SK-N-SH (cell line): ENCODE measurements around the gene LHPP. TPM values are rescaled to one million over a fixed set of nuclear protein-coding genes. Genes with fewer than 3 reads are reported as not detected.

Experiments used
- CTCF ChIA-PET: fragments of 300-600, 350-600 bp; formaldehyde crosslinking; extraction: SDS; loops from one replicate; lab custom pipeline; 2021; lab: Yijun Ruan, JAX
- POLR2A ChIA-PET: fragments of 350-600 bp; sonication (Branson Sonifier 250); formaldehyde crosslinking; extraction: SDS; loops from one replicate; lab custom pipeline; 2020; ENCODE audit warnings: antibody characterized with exemption, inconsistent platforms; lab: Yijun Ruan, JAX
- DNase-seq: peaks from one replicate; pipeline ENCODE4 v3.0.0; 2012
- H2AFZ ChIP-seq: fragments of 200-600 bp; sonication (generic); 2 replicates; pipeline ENCODE4 v1.8.1; 2016; ENCODE audit warnings: antibody characterized with exemption, mild to moderate bottlenecking, low read depth
- H3F3A ChIP-seq: fragments of 200-600 bp; sonication (generic); replicated peaks from 2 replicates; pipeline ENCODE3; 2016; ENCODE audit warnings: antibody characterized with exemption, mild to moderate bottlenecking; ENCODE audit not compliant: insufficient read depth
- H3K27ac ChIP-seq, 2 experiments: fragments of 200-500 bp in 1 of 2; fragments of 200-600 bp in 1 of 2; sonication (Bioruptor generic) in 1 of 2; sonication (generic), shearing (Covaris generic) in 1 of 2; 2 replicates each; pipeline versions ENCODE4 v1.5.1 to v1.6.1; 2014 to 2016; ENCODE audit warnings: low read depth in 2 of 2, inconsistent platforms in 1 of 2, low read length in 1 of 2, mild to moderate bottlenecking in 1 of 2, mixed read lengths in 1 of 2
- H3K27me3 ChIP-seq: fragments of 200-600 bp; sonication (generic), shearing (Covaris generic); 2 replicates; pipeline ENCODE4 v1.6.1; 2016; ENCODE audit warnings: mixed run types; ENCODE audit not compliant: insufficient read depth
- H3K36me3 ChIP-seq, 2 experiments: fragments of 200-500 bp in 1 of 2; fragments of 200-600 bp in 1 of 2; sonication (Bioruptor generic) in 1 of 2; sonication (generic) in 1 of 2; replicated peaks in 1 of 2; 2 replicates each; pipeline versions ENCODE3 to v1.5.1; 2014 to 2016; ENCODE audit warnings: low read length in 1 of 2, mild to moderate bottlenecking in 1 of 2; ENCODE audit not compliant: insufficient read depth in 2 of 2, control insufficient read depth in 1 of 2
- H3K4me1 ChIP-seq, 2 experiments: fragments of 200-500 bp in 1 of 2; fragments of 200-600 bp in 1 of 2; sonication (Bioruptor generic) in 1 of 2; sonication (generic), shearing (Covaris generic) in 1 of 2; 2 replicates each; pipeline versions ENCODE4 v1.5.1 to v1.6.1; 2014 to 2016; ENCODE audit warnings: low read depth in 1 of 2, low read length in 1 of 2, mixed run types in 1 of 2; ENCODE audit not compliant: insufficient read depth in 2 of 2, control insufficient read depth in 1 of 2
- H3K4me2 ChIP-seq: fragments of 200-600 bp; sonication (generic), shearing (Covaris generic); 2 replicates; pipeline ENCODE4 v1.6.1; 2017; ENCODE audit warnings: mixed run types
- H3K4me3 ChIP-seq, 2 experiments: fragments of 200-500 bp in 1 of 2; fragments of 200-600 bp in 1 of 2; sonication (Bioruptor generic) in 1 of 2; sonication (generic), shearing (Covaris generic) in 1 of 2; 2 replicates each; pipeline versions ENCODE4 v1.5.1 to v1.8.1; 2014 to 2016; ENCODE audit warnings: low read depth in 2 of 2, inconsistent platforms in 1 of 2, low read length in 1 of 2, mild to moderate bottlenecking in 1 of 2, mixed read lengths in 1 of 2, moderate library complexity in 1 of 2
- H3K79me2 ChIP-seq: fragments of 200-600 bp; sonication (generic); 2 replicates; pipeline ENCODE4 v1.8.1; 2017; ENCODE audit warnings: mild to moderate bottlenecking; ENCODE audit not compliant: insufficient read depth
- H3K9ac ChIP-seq: fragments of 200-600 bp; sonication (generic); 2 replicates; pipeline ENCODE4 v1.6.1; 2017; ENCODE audit warnings: mixed run types
- H3K9me2 ChIP-seq: fragments of 200-600 bp; sonication (generic); 2 replicates; pipeline ENCODE4 v1.6.1; 2017; ENCODE audit warnings: mixed run types
- H3K9me3 ChIP-seq: fragments of 200-600 bp; sonication (generic); 2 replicates; pipeline ENCODE4 v1.6.1; 2017; ENCODE audit warnings: mixed run types, mild to moderate bottlenecking, moderate library complexity
- H4K20me1 ChIP-seq: fragments of 200-600 bp; sonication (generic); 2 replicates; pipeline ENCODE4 v1.6.1; 2017; ENCODE audit warnings: mild to moderate bottlenecking, mixed run types; ENCODE audit not compliant: insufficient read depth
- CTCF ChIP-seq: fragments of 200-600 bp; sonication (generic); IDR thresholded peaks from 2 replicates; pipeline ENCODE4 v1.6.1; 2017; ENCODE audit warnings: antibody characterized with exemption, mild to moderate bottlenecking, moderate library complexity
- EP300 ChIP-seq, 2 experiments: IDR thresholded peaks; 2 replicates each; pipeline versions ENCODE4 v1.4.0 to v1.6.1; 2012; ENCODE audit warnings: borderline replicate concordance in 1 of 2, low read depth in 1 of 2, low read length in 1 of 2
- FOXJ3 ChIP-seq: sonication (generic); formaldehyde crosslinking; IDR thresholded peaks from 2 replicates; pipeline ENCODE4 v1.5.1; 2020; ENCODE audit warnings: mild to moderate bottlenecking, missing genetic modification reagents
- GABPA ChIP-seq: IDR thresholded peaks from 2 replicates; pipeline ENCODE4 v1.4.0; 2012; ENCODE audit warnings: low read depth, mild to moderate bottlenecking
- MEF2A ChIP-seq: IDR thresholded peaks from 2 replicates; pipeline ENCODE4 v1.4.0; 2012; ENCODE audit warnings: low read depth, borderline replicate concordance
- REST ChIP-seq: IDR thresholded peaks from 2 replicates; pipeline ENCODE4 v1.6.1; 2012; ENCODE audit warnings: mild to moderate bottlenecking, low read depth, low read length, moderate library complexity
- TAF1 ChIP-seq: IDR thresholded peaks from 2 replicates; pipeline ENCODE4 v1.6.1; 2012; ENCODE audit warnings: low read depth, mild to moderate bottlenecking, low read length, moderate library complexity, borderline replicate concordance
- ZBTB33 ChIP-seq: IDR thresholded peaks from 2 replicates; pipeline ENCODE4 v1.4.0; 2012; ENCODE audit warnings: low read depth, borderline replicate concordance
- WGBS: methylation state at CpG from one replicate; pipeline ENCODE4 v1.1.6; 2017; ENCODE audit warnings: low lambda C conversion rate; 5-methylcytosine and 5-hydroxymethylcytosine counted together
- polyA plus RNA-seq, 3 experiments: library from polyadenylated mRNA; depleted of rRNA; stranded (reverse); fragments of >200 nt; gene quantifications; 2 replicates each; pipeline ENCODE4 v1.2.3, GENCODE V29; 2012
- TF ChIP-seq, protein P1 (sequence below): IDR thresholded peaks from 2 replicates; pipeline ENCODE4; 2012

The LHPP gene
- polyA plus RNA-seq, 1 of the 3 experiments (the other 2 are of a cell fraction): 29.8 TPM

GRCh38 chr10:124618470-124619073 lies 156.9 kb downstream of the LHPP start:
- TF ChIP-seq TAF1 (no peak), ZBTB33 (no peak)
- TF ChIP-seq, protein P1, sequence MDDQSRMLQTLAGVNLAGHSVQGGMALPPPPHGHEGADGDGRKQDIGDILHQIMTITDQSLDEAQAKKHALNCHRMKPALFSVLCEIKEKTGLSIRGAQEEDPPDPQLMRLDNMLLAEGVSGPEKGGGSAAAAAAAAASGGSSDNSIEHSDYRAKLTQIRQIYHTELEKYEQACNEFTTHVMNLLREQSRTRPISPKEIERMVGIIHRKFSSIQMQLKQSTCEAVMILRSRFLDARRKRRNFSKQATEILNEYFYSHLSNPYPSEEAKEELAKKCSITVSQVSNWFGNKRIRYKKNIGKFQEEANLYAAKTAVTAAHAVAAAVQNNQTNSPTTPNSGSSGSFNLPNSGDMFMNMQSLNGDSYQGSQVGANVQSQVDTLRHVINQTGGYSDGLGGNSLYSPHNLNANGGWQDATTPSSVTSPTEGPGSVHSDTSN: no peak
- TF ChIP-seq, all 33 proteins: peak for 0
- no peaks in the 10 kb centered on the region for H3F3A ChIP-seq
- no peaks in the 10 kb centered on the region for H3K9me3 ChIP-seq
- H3K27ac ChIP-seq: no peak overlapping the region
- H3K27me3 ChIP-seq: no peaks in the 10 kb centered on the region
- no peaks in the 10 kb centered on the region for H3K9me2 ChIP-seq
- POLR2A ChIA-PET: no interaction called here
- H3K4me2 ChIP-seq: no peak overlapping the region
- no peak for DNase-seq
- CTCF ChIA-PET: interaction anchor here (0.6 to 1.0 kb wide), 4 partner anchors 10 to 72 kb away, joined by 3 to 4 read pairs (median 3); no protein-coding TSS in a partner anchor
- peaks cover 0 to 8% of the 10 kb centered on the region in 2 experiments for H3K36me3 ChIP-seq
- no peak overlapping the region for H2AFZ ChIP-seq
- peaks cover 0 to 5% of the 10 kb centered on the region in 2 experiments; a peak in 1 of 4 replicates for H3K4me1 ChIP-seq
- H3K9ac ChIP-seq: no peak overlapping the region
- H4K20me1 ChIP-seq: no peaks in the 10 kb centered on the region
- H3K79me2 ChIP-seq: no peaks in the 10 kb centered on the region
- 84% methylated on average over 2 of the region's 18 CpGs for WGBS
- H3K4me3 ChIP-seq: no peak overlapping the region

DNA sequence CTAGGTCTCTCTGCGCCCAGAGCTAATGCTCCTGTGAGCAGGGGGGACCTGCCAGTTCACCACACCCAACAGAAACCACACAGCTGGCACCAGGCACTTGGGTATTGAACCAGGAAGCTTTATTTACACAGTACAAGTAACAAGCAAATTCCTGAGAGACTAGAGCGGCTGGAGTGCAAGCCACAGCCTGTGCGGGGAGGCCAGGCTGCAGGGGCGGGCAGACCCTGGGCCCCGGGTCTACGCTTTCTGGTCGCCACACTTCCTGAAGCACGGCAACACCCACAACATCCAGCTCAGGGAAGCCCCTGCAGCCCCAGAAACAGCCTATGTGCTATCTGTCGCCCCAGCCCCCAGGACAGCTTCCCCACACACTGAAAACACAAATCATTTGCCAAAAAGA lies 157.6 kb downstream of the LHPP start:
- no peak for DNase-seq
- no peak for TF ChIP-seq CTCF
- no peak for TF ChIP-seq FOXJ3 (CRISPR knock-in tag)
- no peak for TF ChIP-seq EP300 (IDR thresholded peaks at IDR 0.05; ENCODE audit: borderline replicate concordance in 1 of 2, low read depth in 1 of 2, low read length in 1 of 2)
- TF ChIP-seq REST: no peak
- no peak for TF ChIP-seq GABPA
- no peak for TF ChIP-seq MEF2A
- ChIA-PET CTCF (interaction anchor here (0.9 to 1.0 kb wide), 3 partner anchors 9 to 24 kb away, joined by 3 to 4 read pairs (median 3); no protein-coding TSS in a partner anchor), POLR2A (no interaction called here)
- Histone ChIP-seq H3K36me3 (peaks cover 0 to 9% of the 10 kb centered on the region in 2 experiments), H3K9ac (no peak overlapping the region), H3K79me2 (no peaks in the 10 kb centered on the region), H2AFZ (no peak overlapping the region), H3K4me3 (no peak overlapping the region), H3K4me2 (no peak overlapping the region), H3K9me3 (no peaks in the 10 kb centered on the region), H3K27ac (no peak overlapping the region), H3F3A (no peaks in the 10 kb centered on the region), H3K9me2 (no peaks in the 10 kb centered on the region), H3K27me3 (no peaks in the 10 kb centered on the region), H4K20me1 (no peaks in the 10 kb centered on the region), H3K4me1 (peaks cover 0 to 2% of the 10 kb centered on the region in 2 experiments; a peak in 1 of 4 replicates)
- 100% methylated on average over 4 of the region's 9 CpGs for WGBS
